NCI-H2081 (cell line): ENCODE results near the gene POM121C.
A peak's percentile ranks its signal among the peaks of the same experiment; 100 is the strongest.
"Not testable (repeated sequence)": the region's sequence is repeated elsewhere in the genome, so short reads cannot be mapped to it uniquely, and the experiment has no call there.

Source experiments
- DNase-seq, 2 experiments: peaks; one replicate each; lab custom pipeline; 2025; lab: John Stamatoyannopoulos, UW

The POM121C gene

GRCh38 chr7:75485979-75486643, at the start of gene POM121C:
TSS of gene POM121C (minus strand) at chr7:75486299. CDS start at chr7:75441496, 44,803 bp downstream.
- peak; percentile 90 to 92 for DNase-seq

GRCh38 chr7:75534727-75535307, 48.7 kb upstream of the POM121C start:
- no peak for DNase-seq

GRCh38 chr7:75533926-75534325, 47.8 kb upstream of the POM121C start:
- DNase-seq = no peak

GRCh38 chr7:75532639-75533038, 46.5 kb upstream of the POM121C start:
- no peak for DNase-seq

GRCh38 chr7:75531359-75531821, 45.3 kb upstream of the POM121C start:
- DNase-seq = no peak

- DNase-seq = not testable (repeated sequence)
These were observed 41.2 kb upstream of the POM121C start for GRCh38 chr7:75527224-75527722.

- DNase-seq = not testable (repeated sequence)
These were observed 35.6 kb upstream of the POM121C start for GRCh38 chr7:75521727-75522126.

- not testable (repeated sequence) for DNase-seq
These were observed 32.7 kb upstream of the POM121C start for GRCh38 chr7:75518842-75519241.

GRCh38 chr7:75509033-75509432, 22.9 kb upstream of the POM121C start:
- DNase-seq = not testable (repeated sequence)

- not testable (repeated sequence) for DNase-seq
These were observed 5.9 kb upstream of the POM121C start, which contains the start of gene SPDYE5 for GRCh38 chr7:75492020-75492419. TSS of gene SPDYE5 (plus strand) at chr7:75492320. CDS start at chr7:75494048, 1,728 bp downstream.

GRCh38 chr7:75485355-75485978, 632 bp downstream of the POM121C start:
- DNase-seq = not testable (repeated sequence)

GRCh38 chr7:75480313-75480712, 5.8 kb downstream of the POM121C start:
- DNase-seq = not testable (repeated sequence)

- not testable (repeated sequence) for DNase-seq
These were observed 8.6 kb downstream of the POM121C start for GRCh38 chr7:75477457-75477856.

GRCh38 chr7:75470166-75470565, 15.9 kb downstream of the POM121C start:
- DNase-seq = not testable (repeated sequence)

GRCh38 chr7:75460541-75460940, 25.6 kb downstream of the POM121C start:
- DNase-seq = not testable (repeated sequence)

- DNase-seq = not testable (repeated sequence)
These were observed 28.1 kb downstream of the POM121C start for GRCh38 chr7:75458034-75458433.

- DNase-seq = not testable (repeated sequence)
These were observed 29.7 kb downstream of the POM121C start for GRCh38 chr7:75456403-75456802.

GRCh38 chr7:75452494-75452955, 33.6 kb downstream of the POM121C start:
- not testable (repeated sequence) for DNase-seq

GRCh38 chr7:75449946-75450345, 36.2 kb downstream of the POM121C start:
- DNase-seq = not testable (repeated sequence)

GRCh38 chr7:75442465-75443111, 43.5 kb downstream of the POM121C start:
- peak in 1 of 2 experiments; percentile 18 for DNase-seq

- DNase-seq = not testable (repeated sequence)
These were observed 44.0 kb downstream of the POM121C start for GRCh38 chr7:75442101-75442464.

GRCh38 chr7:75439000-75439399, 47.1 kb downstream of the POM121C start:
- DNase-seq = not testable (repeated sequence)
